Osteocyte (in vitro differentiated cells): Measurements from ENCODE around the gene ZNF556. TPM values are rescaled to one million over a fixed set of nuclear protein-coding genes. Genes with fewer than 3 reads are reported as not detected.

Source experiments
- DNase-seq: peaks from one replicate; pipeline ENCODE4 v3.0.0; 2021; ENCODE audit warnings: mixed read lengths; ENCODE audit not compliant: unreplicated experiment; ENCODE audit errors: extremely low spot score
- H3K27ac Mint-ChIP-seq: one replicate; pipeline ENCODE4 v1.8.0; 2021; ENCODE audit warnings: mild to moderate bottlenecking, mixed read lengths; ENCODE audit not compliant: unreplicated experiment
- H3K27me3 Mint-ChIP-seq: one replicate; pipeline ENCODE4 v1.8.0; 2021; ENCODE audit warnings: mixed read lengths; ENCODE audit not compliant: unreplicated experiment
- H3K36me3 Mint-ChIP-seq: one replicate; pipeline ENCODE4 v1.8.0; 2021; ENCODE audit warnings: mixed read lengths; ENCODE audit not compliant: unreplicated experiment
- H3K4me1 Mint-ChIP-seq: one replicate; pipeline ENCODE4 v1.8.0; 2021; ENCODE audit warnings: mixed read lengths; ENCODE audit not compliant: unreplicated experiment
- H3K4me3 Mint-ChIP-seq: one replicate; pipeline ENCODE4 v1.8.0; 2021; ENCODE audit warnings: mild to moderate bottlenecking, moderate library complexity, mixed read lengths; ENCODE audit not compliant: unreplicated experiment
- H3K9me3 Mint-ChIP-seq: one replicate; pipeline ENCODE4 v1.8.0; 2021; ENCODE audit warnings: mixed read lengths; ENCODE audit not compliant: unreplicated experiment
- CTCF ChIP-seq: fragments of 200-600 bp; sonication (generic); IDR thresholded peaks from 2 replicates; pipeline ENCODE4 v1.5.0; 2021; ENCODE audit warnings: antibody characterized with exemption, mild to moderate bottlenecking, moderate library complexity
- total RNA-seq: library from RNA; stranded (reverse); gene quantifications from 2 replicates; pipeline ENCODE4 v1.2.1, GENCODE V29; 2021

The ZNF556 gene
- total RNA-seq, 1 donor from 2014 or later = not detected

GRCh38 chr19:2823646-2824045 lies 43.5 kb upstream of the ZNF556 start:
- Mint-ChIP-seq H3K27me3 (no peaks in the 10 kb centered on the region), H3K4me3 (no peak overlapping the region), H3K27ac (no peak overlapping the region), H3K9me3 (peaks cover 6% of the 10 kb centered on the region), H3K36me3 (peaks cover 29% of the 10 kb centered on the region), H3K4me1 (peaks cover 9% of the 10 kb centered on the region)
- no peak for DNase-seq
- no peak for TF ChIP-seq CTCF

GRCh38 chr19:2824129-2824528 lies 43.0 kb upstream of the ZNF556 start:
- Mint-ChIP-seq H3K9me3 (peaks cover 7% of the 10 kb centered on the region), H3K27ac (no peak overlapping the region), H3K4me3 (no peak overlapping the region), H3K27me3 (no peaks in the 10 kb centered on the region), H3K36me3 (peaks cover 31% of the 10 kb centered on the region), H3K4me1 (peaks cover 9% of the 10 kb centered on the region)
- no peak for DNase-seq
- no peak for TF ChIP-seq CTCF

GRCh38 chr19:2827022-2827421 lies 40.1 kb upstream of the ZNF556 start:
- no peak overlapping the region for H3K27ac Mint-ChIP-seq
- no peaks in the 10 kb centered on the region for H3K27me3 Mint-ChIP-seq
- peaks cover 46% of the 10 kb centered on the region for H3K36me3 Mint-ChIP-seq
- no peak for DNase-seq
- no peak for TF ChIP-seq CTCF
- peaks cover 10% of the 10 kb centered on the region for H3K9me3 Mint-ChIP-seq
- H3K4me1 Mint-ChIP-seq = no peaks in the 10 kb centered on the region
- no peak overlapping the region for H3K4me3 Mint-ChIP-seq

- no peak for DNase-seq
- Mint-ChIP-seq H3K4me3 (no peak overlapping the region), H3K27ac (no peak overlapping the region), H3K4me1 (no peaks in the 10 kb centered on the region), H3K36me3 (peaks cover 55% of the 10 kb centered on the region), H3K9me3 (peaks cover 14% of the 10 kb centered on the region), H3K27me3 (no peaks in the 10 kb centered on the region)
- TF ChIP-seq CTCF = no peak
Observed at GRCh38 chr19:2827840-2828489, 39.2 kb upstream of the ZNF556 start.

GRCh38 chr19:2834294-2834871 lies 32.8 kb upstream of the ZNF556 start:
- DNase-seq = no peak
- Mint-ChIP-seq H3K4me1 (no peaks in the 10 kb centered on the region), H3K9me3 (peaks cover 28% of the 10 kb centered on the region), H3K36me3 (peaks cover 63% of the 10 kb centered on the region), H3K27ac (no peak overlapping the region), H3K27me3 (no peaks in the 10 kb centered on the region), H3K4me3 (no peak overlapping the region)
- no peak for TF ChIP-seq CTCF
